WTC11 (cell line): ENCODE data around the gene JAZF1. TPM values are rescaled to one million over a fixed set of nuclear protein-coding genes. Genes with fewer than 3 reads are reported as not detected.
A peak's percentile ranks its signal among the peaks of the same experiment; 100 is the strongest.

Source experiments
- ATAC-seq: fragments of 200-7000 bp; cut with Tn5 transposase; 2 replicates; pipeline ENCODE4 v1.10.0; 2021; ENCODE audit warnings: mild to moderate bottlenecking, moderate library complexity
- CTCF ChIA-PET: fragments of 300-600 bp; sonication (Branson Sonifier 250); formaldehyde crosslinking; loops from one replicate; lab custom pipeline; 2021; ENCODE audit warnings: antibody characterized with exemption; lab: Charles Lee
- POLR2A ChIA-PET: fragments of 350-600 bp; sonication (Branson Sonifier 250); formaldehyde crosslinking; loops from one replicate; lab custom pipeline; 2021; ENCODE audit warnings: antibody characterized with exemption; lab: Charles Lee
- DNase-seq: peaks from one replicate; pipeline ENCODE4 v3.0.0; 2021; ENCODE audit warnings: low spot score
- H3K27ac Mint-ChIP-seq: 2 replicates; pipeline ENCODE4 v1.8.0; 2021; ENCODE audit warnings: mixed read lengths
- H3K27me3 Mint-ChIP-seq: 2 replicates; pipeline ENCODE4 v1.8.0; 2021; ENCODE audit warnings: low read depth, mild to moderate bottlenecking, moderate library complexity, mixed read lengths
- H3K36me3 Mint-ChIP-seq: 2 replicates; pipeline ENCODE4 v1.8.0; 2021; ENCODE audit warnings: mixed read lengths
- H3K4me1 Mint-ChIP-seq: 2 replicates; pipeline ENCODE4 v1.8.0; 2022; ENCODE audit warnings: mixed read lengths
- H3K4me3 Mint-ChIP-seq: 2 replicates; pipeline ENCODE4 v1.8.0; 2021; ENCODE audit warnings: mild to moderate bottlenecking, moderate library complexity, mixed read lengths
- H3K9me3 Mint-ChIP-seq: 2 replicates; pipeline ENCODE4 v1.8.0; 2021; ENCODE audit warnings: mixed read lengths
- HMGA2 ChIP-seq: fragments of 250-450 bp; sonication (Bioruptor Pico); IDR thresholded peaks from 2 replicates; pipeline ENCODE4 v1.4.0; 2021; ENCODE audit warnings: mild to moderate bottlenecking, moderate library complexity
- MAX ChIP-seq: sonication (generic); formaldehyde crosslinking; IDR thresholded peaks from 2 replicates; pipeline ENCODE4 v1.8.0; 2022; ENCODE audit warnings: mild to moderate bottlenecking, missing genetic modification reagents
- NFYB ChIP-seq: sonication (generic); formaldehyde crosslinking; conservative IDR thresholded peaks from 2 replicates; pipeline ENCODE4 v1.8.0; 2022; ENCODE audit warnings: low read depth, missing genetic modification reagents
- TP53 ChIP-seq: sonication (generic); formaldehyde crosslinking; IDR thresholded peaks from 2 replicates; pipeline ENCODE4 v1.8.1; 2023; ENCODE audit warnings: mild to moderate bottlenecking, missing genetic modification reagents
- ZNF121 ChIP-seq: sonication (generic); formaldehyde crosslinking; IDR thresholded peaks from 2 replicates; pipeline ENCODE4 v1.8.0; 2023; ENCODE audit warnings: missing genetic modification reagents
- ZNF138 ChIP-seq: sonication (generic); formaldehyde crosslinking; conservative IDR thresholded peaks from 2 replicates; pipeline ENCODE4 v1.8.1; 2022; ENCODE audit warnings: mild to moderate bottlenecking, moderate library complexity, missing genetic modification reagents
- ZNF281 ChIP-seq: sonication (generic); formaldehyde crosslinking; IDR thresholded peaks from 2 replicates; pipeline ENCODE4 v1.8.0; 2023; ENCODE audit warnings: mild to moderate bottlenecking, missing genetic modification reagents
- ZNF396 ChIP-seq: fragments of 250-450 bp; sonication (Bioruptor Pico); IDR thresholded peaks from 2 replicates; pipeline ENCODE4 v1.8.0; 2021; ENCODE audit warnings: mild to moderate bottlenecking, moderate library complexity, borderline replicate concordance
- total RNA-seq: library from RNA; stranded (reverse); gene quantifications from 3 replicates; pipeline ENCODE4 v1.2.3, GENCODE V29; 2021
- TF ChIP-seq, protein P1 (sequence below): sonication (generic); formaldehyde crosslinking; IDR thresholded peaks from 2 replicates; pipeline ENCODE4 v1.8.1; 2022; ENCODE audit warnings: low read depth, missing genetic modification reagents, borderline replicate concordance
- TF ChIP-seq, protein P2 (sequence below): fragments of 250-450 bp; sonication (Bioruptor Pico); IDR thresholded peaks from 2 replicates; pipeline ENCODE4 v1.9.0; 2021; ENCODE audit warnings: mild to moderate bottlenecking
- TF ChIP-seq, protein P3 (sequence below): sonication (generic); formaldehyde crosslinking; IDR thresholded peaks from 2 replicates; pipeline ENCODE4 v1.8.1; 2023; ENCODE audit warnings: mild to moderate bottlenecking, missing genetic modification reagents, borderline replicate concordance
- TF ChIP-seq, protein P4 (sequence below): sonication (generic); formaldehyde crosslinking; IDR thresholded peaks from 2 replicates; pipeline ENCODE4 v1.8.0; 2023; ENCODE audit warnings: missing genetic modification reagents
- TF ChIP-seq, protein P5 (sequence below): sonication (generic); formaldehyde crosslinking; IDR thresholded peaks from 2 replicates; pipeline ENCODE4 v1.8.1; 2023; ENCODE audit warnings: mild to moderate bottlenecking, missing genetic modification reagents, moderate library complexity
- TF ChIP-seq, protein P6 (sequence below): sonication (generic); formaldehyde crosslinking; IDR thresholded peaks from 2 replicates; pipeline ENCODE4 v1.8.1; 2023; ENCODE audit warnings: mild to moderate bottlenecking, missing genetic modification reagents, moderate library complexity

The JAZF1 gene
- total RNA-seq, 1 experiment from 2014 or later: 19.0 TPM

- H3K36me3 Mint-ChIP-seq: no peaks in the 10 kb centered on the region
- ChIA-PET POLR2A (no interaction called here), CTCF (interaction anchor here (1.1 kb wide), 1 partner anchor 119 kb away, joined by 3 read pairs; no protein-coding TSS in a partner anchor)
- TF ChIP-seq, protein P1, sequence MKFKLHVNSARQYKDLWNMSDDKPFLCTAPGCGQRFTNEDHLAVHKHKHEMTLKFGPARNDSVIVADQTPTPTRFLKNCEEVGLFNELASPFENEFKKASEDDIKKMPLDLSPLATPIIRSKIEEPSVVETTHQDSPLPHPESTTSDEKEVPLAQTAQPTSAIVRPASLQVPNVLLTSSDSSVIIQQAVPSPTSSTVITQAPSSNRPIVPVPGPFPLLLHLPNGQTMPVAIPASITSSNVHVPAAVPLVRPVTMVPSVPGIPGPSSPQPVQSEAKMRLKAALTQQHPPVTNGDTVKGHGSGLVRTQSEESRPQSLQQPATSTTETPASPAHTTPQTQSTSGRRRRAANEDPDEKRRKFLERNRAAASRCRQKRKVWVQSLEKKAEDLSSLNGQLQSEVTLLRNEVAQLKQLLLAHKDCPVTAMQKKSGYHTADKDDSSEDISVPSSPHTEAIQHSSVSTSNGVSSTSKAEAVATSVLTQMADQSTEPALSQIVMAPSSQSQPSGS (CRISPR knock-in tag): no peak
- TF ChIP-seq, protein P2, sequence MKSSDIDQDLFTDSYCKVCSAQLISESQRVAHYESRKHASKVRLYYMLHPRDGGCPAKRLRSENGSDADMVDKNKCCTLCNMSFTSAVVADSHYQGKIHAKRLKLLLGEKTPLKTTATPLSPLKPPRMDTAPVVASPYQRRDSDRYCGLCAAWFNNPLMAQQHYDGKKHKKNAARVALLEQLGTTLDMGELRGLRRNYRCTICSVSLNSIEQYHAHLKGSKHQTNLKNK (CRISPR knock-in tag): no peak
- TF ChIP-seq, protein P3, sequence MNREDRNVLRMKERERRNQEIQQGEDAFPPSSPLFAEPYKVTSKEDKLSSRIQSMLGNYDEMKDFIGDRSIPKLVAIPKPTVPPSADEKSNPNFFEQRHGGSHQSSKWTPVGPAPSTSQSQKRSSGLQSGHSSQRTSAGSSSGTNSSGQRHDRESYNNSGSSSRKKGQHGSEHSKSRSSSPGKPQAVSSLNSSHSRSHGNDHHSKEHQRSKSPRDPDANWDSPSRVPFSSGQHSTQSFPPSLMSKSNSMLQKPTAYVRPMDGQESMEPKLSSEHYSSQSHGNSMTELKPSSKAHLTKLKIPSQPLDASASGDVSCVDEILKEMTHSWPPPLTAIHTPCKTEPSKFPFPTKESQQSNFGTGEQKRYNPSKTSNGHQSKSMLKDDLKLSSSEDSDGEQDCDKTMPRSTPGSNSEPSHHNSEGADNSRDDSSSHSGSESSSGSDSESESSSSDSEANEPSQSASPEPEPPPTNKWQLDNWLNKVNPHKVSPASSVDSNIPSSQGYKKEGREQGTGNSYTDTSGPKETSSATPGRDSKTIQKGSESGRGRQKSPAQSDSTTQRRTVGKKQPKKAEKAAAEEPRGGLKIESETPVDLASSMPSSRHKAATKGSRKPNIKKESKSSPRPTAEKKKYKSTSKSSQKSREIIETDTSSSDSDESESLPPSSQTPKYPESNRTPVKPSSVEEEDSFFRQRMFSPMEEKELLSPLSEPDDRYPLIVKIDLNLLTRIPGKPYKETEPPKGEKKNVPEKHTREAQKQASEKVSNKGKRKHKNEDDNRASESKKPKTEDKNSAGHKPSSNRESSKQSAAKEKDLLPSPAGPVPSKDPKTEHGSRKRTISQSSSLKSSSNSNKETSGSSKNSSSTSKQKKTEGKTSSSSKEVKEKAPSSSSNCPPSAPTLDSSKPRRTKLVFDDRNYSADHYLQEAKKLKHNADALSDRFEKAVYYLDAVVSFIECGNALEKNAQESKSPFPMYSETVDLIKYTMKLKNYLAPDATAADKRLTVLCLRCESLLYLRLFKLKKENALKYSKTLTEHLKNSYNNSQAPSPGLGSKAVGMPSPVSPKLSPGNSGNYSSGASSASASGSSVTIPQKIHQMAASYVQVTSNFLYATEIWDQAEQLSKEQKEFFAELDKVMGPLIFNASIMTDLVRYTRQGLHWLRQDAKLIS: no peak
- no peaks in the 10 kb centered on the region for H3K27me3 Mint-ChIP-seq
- DNase-seq (no peak), ATAC-seq (0 out of 2 replicates have a peak, but pooled peaks have one; percentile 15)
- H3K9me3 Mint-ChIP-seq: no peaks in the 10 kb centered on the region
- no peaks in the 10 kb centered on the region; the same call in 1 of the 2 replicates for H3K4me1 Mint-ChIP-seq
- H3K27ac Mint-ChIP-seq: no peak overlapping the region
- no peak overlapping the region for H3K4me3 Mint-ChIP-seq
Measured at GRCh38 chr7:27943241-27943640, 237.4 kb downstream of the JAZF1 start.

- H3K4me3 Mint-ChIP-seq: no peak overlapping the region
- TF ChIP-seq ZNF121 (no peak), TP53 (CRISPR knock-in tag) (no peak), NFYB (CRISPR knock-in tag) (no peak), HMGA2 (no peak), ZNF138 (no peak)
- TF ChIP-seq, protein P4, sequence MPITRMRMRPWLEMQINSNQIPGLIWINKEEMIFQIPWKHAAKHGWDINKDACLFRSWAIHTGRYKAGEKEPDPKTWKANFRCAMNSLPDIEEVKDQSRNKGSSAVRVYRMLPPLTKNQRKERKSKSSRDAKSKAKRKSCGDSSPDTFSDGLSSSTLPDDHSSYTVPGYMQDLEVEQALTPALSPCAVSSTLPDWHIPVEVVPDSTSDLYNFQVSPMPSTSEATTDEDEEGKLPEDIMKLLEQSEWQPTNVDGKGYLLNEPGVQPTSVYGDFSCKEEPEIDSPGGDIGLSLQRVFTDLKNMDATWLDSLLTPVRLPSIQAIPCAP (CRISPR knock-in tag): no peak
- TF ChIP-seq, protein P5, sequence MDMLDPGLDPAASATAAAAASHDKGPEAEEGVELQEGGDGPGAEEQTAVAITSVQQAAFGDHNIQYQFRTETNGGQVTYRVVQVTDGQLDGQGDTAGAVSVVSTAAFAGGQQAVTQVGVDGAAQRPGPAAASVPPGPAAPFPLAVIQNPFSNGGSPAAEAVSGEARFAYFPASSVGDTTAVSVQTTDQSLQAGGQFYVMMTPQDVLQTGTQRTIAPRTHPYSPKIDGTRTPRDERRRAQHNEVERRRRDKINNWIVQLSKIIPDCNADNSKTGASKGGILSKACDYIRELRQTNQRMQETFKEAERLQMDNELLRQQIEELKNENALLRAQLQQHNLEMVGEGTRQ (CRISPR knock-in tag): peak; percentile 37
- H3K27me3 Mint-ChIP-seq: no peaks in the 10 kb centered on the region
- POLR2A ChIA-PET: no interaction called here
- DNase-seq: no peak
- no peak overlapping the region for H3K27ac Mint-ChIP-seq
- H3K9me3 Mint-ChIP-seq: no peaks in the 10 kb centered on the region
- CTCF ChIA-PET: interaction anchor here (1.1 kb wide), 1 partner anchor 119 kb away, joined by 3 read pairs; no protein-coding TSS in a partner anchor
- H3K36me3 Mint-ChIP-seq: no peaks in the 10 kb centered on the region
- no peaks in the 10 kb centered on the region; the same call in 1 of the 2 replicates for H3K4me1 Mint-ChIP-seq
- ATAC-seq: no peak
Measured at GRCh38 chr7:27942711-27943110, 237.9 kb downstream of the JAZF1 start.

DNA sequence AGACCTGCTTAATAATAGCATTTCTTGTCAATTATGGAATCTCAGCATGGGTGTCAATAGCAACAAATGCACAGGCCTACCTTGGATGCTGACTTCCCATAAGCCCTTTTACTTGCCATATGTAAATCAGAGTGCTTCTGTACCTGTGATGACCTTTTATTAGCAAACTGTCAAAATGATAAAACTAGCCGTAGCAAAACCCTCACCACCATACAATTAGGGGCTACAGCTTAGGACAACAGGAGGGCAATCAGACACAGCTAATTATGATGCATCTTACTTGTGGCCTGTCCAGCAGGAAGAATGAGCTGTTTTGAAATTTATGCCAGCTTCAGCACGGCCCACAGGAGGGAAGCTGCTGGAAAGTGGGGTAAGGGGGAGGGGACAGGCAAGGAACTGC lies 239.1 kb downstream of the JAZF1 start:
- H3K36me3 Mint-ChIP-seq: no peaks in the 10 kb centered on the region
- no peak for DNase-seq
- no peak overlapping the region for H3K4me3 Mint-ChIP-seq
- H3K9me3 Mint-ChIP-seq: no peaks in the 10 kb centered on the region
- no peak overlapping the region for H3K27ac Mint-ChIP-seq
- POLR2A ChIA-PET: no interaction called here
- no peak for ATAC-seq
- CTCF ChIA-PET: interaction anchor here (0.6 to 1.0 kb wide), 2 partner anchors 152 to 557 kb away, joined by 3 to 6 read pairs; no protein-coding TSS in a partner anchor
- no peaks in the 10 kb centered on the region for H3K27me3 Mint-ChIP-seq
- no peaks in the 10 kb centered on the region; the same call in 1 of the 2 replicates for H3K4me1 Mint-ChIP-seq
- TF ChIP-seq, protein P6, sequence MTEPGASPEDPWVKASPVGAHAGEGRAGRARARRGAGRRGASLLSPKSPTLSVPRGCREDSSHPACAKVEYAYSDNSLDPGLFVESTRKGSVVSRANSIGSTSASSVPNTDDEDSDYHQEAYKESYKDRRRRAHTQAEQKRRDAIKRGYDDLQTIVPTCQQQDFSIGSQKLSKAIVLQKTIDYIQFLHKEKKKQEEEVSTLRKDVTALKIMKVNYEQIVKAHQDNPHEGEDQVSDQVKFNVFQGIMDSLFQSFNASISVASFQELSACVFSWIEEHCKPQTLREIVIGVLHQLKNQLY (CRISPR knock-in tag): no peak
- no peak for TF ChIP-seq ZNF281 (CRISPR knock-in tag)
- TF ChIP-seq, protein P3: no peak
- TF ChIP-seq ZNF396 (CRISPR knock-in tag): no peak
- TF ChIP-seq MAX (CRISPR knock-in tag): no peak
